ENCODE results near the gene OR5B17.
"Not testable (repeated sequence)": the region's sequence is repeated elsewhere in the genome, so short reads cannot be mapped to it uniquely, and the experiment has no call there.

The OR5B17 gene

GRCh38 chr11:58358969-58359368 is at the start of gene OR5B17:
TSS of gene OR5B17 (minus strand) at chr11:58359069. CDS start at chr11:58359069, 0 bp downstream.
- no peak for DNase-seq

DNA sequence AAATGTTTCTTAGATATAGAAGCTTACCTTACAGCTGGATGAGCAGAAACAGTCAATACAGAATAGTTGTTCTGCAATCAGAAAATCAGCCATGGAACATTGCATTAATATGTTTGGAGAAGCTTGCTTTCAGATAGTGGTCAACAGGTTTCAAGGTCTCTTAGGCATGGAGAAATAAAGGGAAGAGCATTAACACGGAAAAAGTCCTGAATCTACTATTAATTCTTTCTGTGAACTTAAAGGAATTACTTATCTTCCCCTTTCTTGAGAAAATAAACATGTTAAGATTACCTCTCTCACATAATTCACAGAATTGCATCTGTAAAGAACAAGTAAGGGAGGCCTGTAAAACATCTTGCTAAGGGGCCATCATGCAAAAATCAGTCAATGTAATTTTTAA is 47.9 kb upstream of the OR5B17 start, which contains the start of gene OR5B3:
Gene OR5B3, minus strand, starts transcription at position 101 of the 400 bp plus-strand sequence. CDS start 3,465 bp downstream, outside the sequence.
- no peak for DNase-seq

- DNase-seq = not testable (repeated sequence)
Measured at GRCh38 chr11:58399622-58400021, 40.8 kb upstream of the OR5B17 start.

DNA sequence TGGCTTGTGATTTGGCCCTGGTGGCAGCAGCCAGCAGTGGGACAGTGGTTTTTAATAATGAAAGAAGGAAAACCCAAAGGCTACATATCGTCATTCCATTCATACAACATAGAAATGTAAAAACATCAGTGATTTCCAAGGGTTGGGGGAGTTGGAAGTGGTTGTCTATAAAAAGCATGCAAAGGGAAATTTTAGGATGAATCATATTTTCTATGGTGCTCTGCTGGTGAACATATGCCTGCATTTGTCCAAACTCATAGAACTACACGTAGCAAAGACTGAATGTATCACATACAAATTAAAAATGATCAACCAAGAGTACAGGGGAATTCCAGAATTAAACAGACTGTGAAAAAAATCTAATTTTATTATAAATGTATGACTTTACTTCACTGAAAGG is 36.7 kb upstream of the OR5B17 start:
- no peak for DNase-seq

DNA sequence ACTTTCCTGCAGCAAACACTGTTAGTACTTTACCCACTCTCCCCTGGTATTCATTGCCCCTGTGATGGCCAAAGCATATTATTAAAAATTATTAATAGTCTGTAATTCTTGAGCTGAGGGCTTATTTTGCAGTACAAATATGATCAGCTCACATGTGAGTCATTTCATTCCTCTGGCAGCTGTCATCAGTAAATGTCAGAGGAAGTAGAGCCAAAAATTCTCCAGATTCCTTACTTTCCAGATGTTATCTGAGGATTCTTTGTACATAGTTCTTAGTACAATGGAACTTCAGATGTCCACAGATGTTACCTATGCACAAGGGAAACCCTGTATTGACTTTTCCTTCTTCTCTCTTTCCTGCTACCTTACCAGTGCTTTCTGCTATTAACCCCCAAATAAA is 35.3 kb upstream of the OR5B17 start:
- DNase-seq = no peak

- DNase-seq = no peak
Measured at GRCh38 chr11:58392746-58393145, 33.9 kb upstream of the OR5B17 start.

DNA sequence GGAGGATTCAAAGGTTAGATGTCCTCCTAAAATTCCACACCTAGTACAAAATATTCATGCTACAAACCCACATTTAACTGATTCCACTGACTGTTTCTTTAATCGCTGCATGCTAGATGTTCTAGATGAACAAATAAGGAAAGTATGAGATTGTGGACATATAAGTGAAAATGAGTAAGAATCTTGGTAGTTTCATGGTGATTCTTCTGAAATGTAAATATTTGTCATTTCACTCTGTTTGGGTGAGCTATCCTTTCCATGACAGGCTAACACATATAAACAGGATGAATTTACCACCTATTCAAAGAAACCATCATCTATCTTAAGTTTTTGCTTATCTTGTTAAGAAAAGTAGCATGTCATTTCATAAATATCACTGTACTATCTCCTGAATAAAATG is 33.0 kb upstream of the OR5B17 start:
- no peak for DNase-seq

- no peak for DNase-seq
Measured at GRCh38 chr11:58390551-58391063, 31.7 kb upstream of the OR5B17 start.

DNA sequence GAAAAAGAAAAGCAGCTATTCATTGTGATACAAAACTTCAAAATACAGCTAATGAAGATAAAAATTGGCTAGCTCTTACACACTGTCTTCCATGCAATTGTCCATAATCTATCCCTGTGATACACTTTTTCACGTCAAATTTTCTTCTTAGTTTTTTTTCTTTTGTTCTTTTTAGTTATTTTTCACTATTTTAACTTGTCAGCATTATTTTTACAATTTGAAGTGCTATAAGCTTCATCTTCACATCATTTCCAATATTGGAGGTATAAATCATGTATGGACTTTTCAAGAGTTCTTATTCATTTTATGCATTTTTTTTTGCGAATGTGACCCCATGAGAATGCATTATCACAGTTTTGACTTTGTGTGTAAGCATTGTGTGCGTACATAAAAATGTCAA is 4.1 kb downstream of the OR5B17 start:
- DNase-seq = no peak

DNA sequence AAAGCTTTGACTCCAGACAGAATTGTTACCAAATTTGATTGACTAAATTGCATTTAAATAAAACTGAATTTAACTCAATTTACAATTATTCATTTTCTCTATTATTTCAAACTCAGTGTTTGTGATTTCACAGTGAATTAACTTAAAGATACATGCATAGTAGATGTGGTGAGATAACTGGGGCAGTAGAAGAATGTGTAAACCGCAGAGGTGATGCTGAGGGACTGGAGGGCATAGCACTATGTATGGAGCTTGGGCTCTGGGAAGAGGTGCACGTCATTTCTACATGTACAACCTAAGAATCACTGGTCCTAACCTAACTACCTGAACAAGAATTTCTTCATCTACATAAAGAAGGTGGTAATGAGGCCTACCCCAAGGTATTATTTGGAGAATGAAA is 13.7 kb downstream of the OR5B17 start:
- DNase-seq = no peak

GRCh38 chr11:58334708-58335107 is 24.2 kb downstream of the OR5B17 start:
- DNase-seq = no peak

- DNase-seq = no peak
Measured at GRCh38 chr11:58330861-58331260, 28.0 kb downstream of the OR5B17 start.

GRCh38 chr11:58318532-58318931 is 40.3 kb downstream of the OR5B17 start:
- no peak for DNase-seq

DNA sequence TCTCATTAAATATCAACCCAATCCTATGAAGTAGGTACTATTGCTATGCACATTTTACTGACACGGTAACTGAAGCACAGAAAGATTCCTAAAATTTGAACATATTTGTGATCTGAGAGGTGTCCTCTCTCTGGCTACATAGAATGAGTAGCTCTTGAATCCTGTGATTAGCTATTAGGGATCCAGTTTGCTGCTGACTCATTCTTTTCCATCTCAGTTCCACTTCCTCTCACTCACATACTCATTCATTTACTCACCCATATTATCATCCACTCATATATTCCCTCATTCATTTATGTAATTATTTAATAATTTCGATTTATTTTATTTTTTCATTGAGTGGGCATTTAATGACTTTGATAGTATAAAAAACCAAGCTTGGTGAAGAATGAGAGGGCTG is 42.7 kb downstream of the OR5B17 start:
- no peak for DNase-seq

All from SIG-M5 (cell line).